K562 (cell line): Measurements from ENCODE around the gene LOXL3. TPM values are rescaled to one million over a fixed set of nuclear protein-coding genes. Genes with fewer than 3 reads are reported as not detected.

Experiments
- ATAC-seq: fragments of 200-7000 bp; cut with Tn5 transposase; 3 replicates; pipeline ENCODE4 v1.9.1; 2020; ENCODE audit warnings: moderate library complexity
- BruUV-seq: library from RNA; stranded (reverse); fragments of 400-500 nt; replicated peaks from 2 replicates; lab custom pipeline; 2021; lab: Mats Ljungman, UMichigan
- CTCF ChIA-PET: fragments of 300-600 bp; formaldehyde crosslinking; extraction: SDS; loops from one replicate; lab custom pipeline; 2021; ENCODE audit warnings: low intra/inter-chr PET ratio; lab: Yijun Ruan, JAX
- POLR2A ChIA-PET: fragments of 300-600, 350-650 bp; sonication (Branson Sonifier 250); formaldehyde crosslinking; extraction: SDS; loops from one replicate; lab custom pipeline; 2021; ENCODE audit warnings: antibody characterized with exemption, inconsistent platforms; lab: Yijun Ruan, JAX
- DNase-seq, 4 experiments: peaks; one replicate each; pipeline versions ENCODE4 v3.0.0 to v3.0.0-alpha.2; 2011 to 2018; ENCODE audit warnings: low spot score in 3 of 4, mixed read lengths in 3 of 4; ENCODE audit errors: extremely low read depth in 1 of 4
- FAIRE-seq: peaks from 2 replicates; lab custom pipeline; 2011; peaks lifted over from hg19 to GRCh38; lab: Jason Lieb, UNC
- H2AFZ ChIP-seq: 2 replicates; pipeline ENCODE4 v1.6.0; 2011; ENCODE audit warnings: low read depth, low read length, control low read depth, inconsistent platforms
- H3K27ac ChIP-seq: fragments of 200-600 bp; 3 replicates; pipeline ENCODE4 v1.8.0; 2011; ENCODE audit warnings: low read depth, mild to moderate bottlenecking, control low read depth, inconsistent platforms, low read length, moderate library complexity, mixed read lengths; ENCODE audit errors: extremely low read depth
- H3K27me3 ChIP-seq, 2 experiments: fragments of 300-600 bp in 1 of 2; 2 replicates in 1 of 2; 3 replicates in 1 of 2; pipeline versions ENCODE4 v1.6.0 to v1.8.0; 2011; ENCODE audit warnings: inconsistent platforms in 2 of 2, low read length in 2 of 2, mild to moderate bottlenecking in 1 of 2, mixed read lengths in 1 of 2, moderate library complexity in 1 of 2; ENCODE audit not compliant: control insufficient read depth in 2 of 2, insufficient read depth in 2 of 2
- H3K36me3 ChIP-seq: fragments of 300-600 bp; 3 replicates; pipeline ENCODE4 v1.8.0; 2011; ENCODE audit warnings: mild to moderate bottlenecking, low read length, inconsistent platforms; ENCODE audit not compliant: control insufficient read depth, insufficient read depth
- H3K4me1 ChIP-seq, 2 experiments: fragments of 200-600 bp in 1 of 2; replicated peaks in 1 of 2; 2 replicates in 1 of 2; 3 replicates in 1 of 2; pipeline versions ENCODE4 v1.5.1 to v1.8.0; 2011; ENCODE audit warnings: inconsistent platforms in 2 of 2, low read length in 2 of 2, mild to moderate bottlenecking in 1 of 2, mixed read lengths in 1 of 2, moderate library complexity in 1 of 2; ENCODE audit not compliant: control insufficient read depth in 2 of 2, insufficient read depth in 2 of 2
- H3K4me2 ChIP-seq: 2 replicates; pipeline ENCODE4 v1.6.1; 2011; ENCODE audit warnings: low read length, control low read depth, inconsistent platforms, mixed read lengths; ENCODE audit not compliant: insufficient read depth
- H3K4me3 ChIP-seq: fragments of 200-600 bp; sonication (generic), shearing (Covaris generic); 2 replicates; pipeline ENCODE4 v1.5.1; 2016; ENCODE audit warnings: control low read depth, inconsistent platforms
- H3K79me2 ChIP-seq: fragments of 200-600 bp; 3 replicates; pipeline ENCODE4 v1.8.0; 2011; ENCODE audit warnings: low read length, inconsistent platforms; ENCODE audit not compliant: control insufficient read depth, insufficient read depth
- H3K9ac ChIP-seq, 2 experiments: 2 replicates each; pipeline versions ENCODE4 v1.6.0 to v1.6.1; 2011; ENCODE audit warnings: low read depth in 2 of 2, low read length in 2 of 2, control low read depth in 1 of 2, inconsistent platforms in 1 of 2, mild to moderate bottlenecking in 1 of 2, mixed read lengths in 1 of 2; ENCODE audit not compliant: insufficient read depth in 1 of 2
- H3K9me1 ChIP-seq: one replicate; pipeline ENCODE4 v1.6.0; 2011; ENCODE audit warnings: inconsistent platforms, mild to moderate bottlenecking, low read length, moderate library complexity; ENCODE audit not compliant: control insufficient read depth, insufficient read depth
- H3K9me3 ChIP-seq: replicated peaks from 2 replicates; pipeline ENCODE4 v1.5.1; 2011; ENCODE audit warnings: low read depth, low read length, inconsistent platforms; ENCODE audit not compliant: control insufficient read depth, insufficient read depth
- H4K20me1 ChIP-seq: replicated peaks from 2 replicates; pipeline ENCODE4 v1.6.1; 2011; ENCODE audit warnings: low read length, inconsistent platforms, mixed read lengths; ENCODE audit not compliant: control insufficient read depth, insufficient read depth
- ATF4 ChIP-seq: fragments of 450-650 bp; formaldehyde crosslinking; IDR thresholded peaks from 2 replicates; pipeline ENCODE4 v1.4.0; 2022; ENCODE audit warnings: mild to moderate bottlenecking, moderate library complexity
- EP400 ChIP-seq: fragments of 450-650 bp; IDR thresholded peaks from 2 replicates; pipeline ENCODE4 v1.6.1; 2017; ENCODE audit warnings: antibody characterized with exemption, mild to moderate bottlenecking, moderate library complexity
- HINFP ChIP-seq: fragments of 450-650 bp; conservative IDR thresholded peaks from 2 replicates; pipeline ENCODE4 v1.6.1; 2016; ENCODE audit warnings: missing genetic modification characterization, low read depth, mild to moderate bottlenecking, control low read depth, missing compliant biosample characterization
- KAT8 ChIP-seq: fragments of 450-650 bp; IDR thresholded peaks from 2 replicates; pipeline ENCODE4 v1.6.1; 2016; ENCODE audit warnings: low read depth, mild to moderate bottlenecking
- MAFG ChIP-seq: fragments of 450-650 bp; conservative IDR thresholded peaks from 2 replicates; pipeline ENCODE4 v1.6.1; 2016; ENCODE audit warnings: missing genetic modification characterization, missing compliant biosample characterization
- WGBS: fragments of 100-300 bp; shearing (Covaris generic); methylation state at CpG from one replicate; pipeline ENCODE4 v1.1.6; 2016; ENCODE audit warnings: low coverage, mixed read lengths; ENCODE audit not compliant: insufficient coverage; ENCODE audit errors: missing lambda C conversion rate; 5-methylcytosine and 5-hydroxymethylcytosine counted together
- in situ Hi-C: fragments of 300-500 bp; cut with MboI; formaldehyde crosslinking; loops from 4 replicates; pipeline ENCODE4 v1.15.0; 2018; ENCODE audit warnings: inconsistent platforms, mixed read lengths
- intact Hi-C: fragments of 100-400 bp; cut with micrococcal nuclease; formaldehyde crosslinking; loops from 2 replicates; pipeline ENCODE4 v1.14.2; 2022
- polyA plus RNA-seq, 8 experiments: library from polyadenylated mRNA; depleted of rRNA in 4 of 8; stranded (reverse) in 5 of 8; unstranded in 3 of 8; fragments of >200 nt; fragmentation: Nextera tagmentation in 2 of 8; fragmentation: Illumina TruSeq in 1 of 8; extraction: Ambion mirVana in 2 of 8; extraction: Trizol in 1 of 8; gene quantifications; 2 replicates each; pipeline versions ENCODE4 v1.2.1 to v1.2.3, GENCODE V29; 2011 to 2014; ENCODE audit warnings: inconsistent platforms in 1 of 8, missing spikeins in 1 of 8
- total RNA-seq, 7 experiments: library from RNA; depleted of rRNA in 6 of 7; stranded (reverse); fragments of >200 nt in 6 of 7; fragmentation: Illumina TruSeq in 2 of 7; extraction: Trizol in 2 of 7; gene quantifications; 2 replicates each; pipeline versions ENCODE4 v1.2.1 to v1.2.3, GENCODE V29; 2011 to 2021; ENCODE audit warnings: low replicate concordance in 1 of 7

Gene LOXL3
- total and polyA plus RNA-seq, 9 of the 15 experiments (the other 6 are each of a cell fraction or from before 2014, with no cell fraction given) = 0.22 to 0.99 (median 0.31) TPM

GRCh38 chr2:74537140-74537539, 16.6 kb downstream of the LOXL3 start:
- Histone ChIP-seq H2AFZ (no peak overlapping the region), H3K9me3 (no peaks in the 10 kb centered on the region), H3K9me1 (no peaks in the 10 kb centered on the region)
- in situ Hi-C loops = no loop called here
- no peak for TF ChIP-seq HINFP
- no peak for TF ChIP-seq ATF4 (CRISPR knock-in tag)
- no peak for TF ChIP-seq EP400
- no peak for TF ChIP-seq KAT8
- no peak for TF ChIP-seq MAFG (tag)
- TF ChIP-seq, all 486 proteins: peak for 0
- Histone ChIP-seq H3K27me3 (no peaks in the 10 kb centered on the region), H3K9ac (no peak overlapping the region), H3K36me3 (peaks cover 16% of the 10 kb centered on the region), H3K4me1 (peaks cover 6 to 19% of the 10 kb centered on the region in 2 experiments; a peak in 4 of 5 replicates), H3K4me3 (no peak overlapping the region), H4K20me1 (no peaks in the 10 kb centered on the region), H3K27ac (no peak overlapping the region), H3K4me2 (no peak overlapping the region), H3K79me2 (peaks cover under 1% of the 10 kb centered on the region; the same call in 1 of the 3 replicates)
- ATAC-seq (no peak), FAIRE-seq (no peak), DNase-seq (no peak)
- BruUV-seq = no TSS peak
- intact Hi-C loops = no loop called here
- POLR2A ChIA-PET = interaction anchor here (4.3 kb wide), 1 partner anchor 7 kb away, joined by 25 read pairs; the partner anchor contains the start of genes AUP1 and HTRA2
- WGBS = 19% methylated on average over 4 of the region's 4 CpGs
- CTCF ChIA-PET = no interaction called here
